GM12878 (cell line): ENCODE data around the gene CSTF1. TPM values are rescaled to one million over a fixed set of nuclear protein-coding genes. Genes with fewer than 3 reads are reported as not detected.

ENCODE experiments used
- ATAC-seq: fragments of 200-7000 bp; cut with Tn5 transposase; 3 replicates; pipeline ENCODE4 v1.9.1; 2020; ENCODE audit warnings: mild to moderate bottlenecking, moderate library complexity
- BruUV-seq: library from RNA; stranded (reverse); fragments of 400-500 nt; replicated peaks from 2 replicates; lab custom pipeline; 2021; lab: Mats Ljungman, UMichigan
- CTCF ChIA-PET: fragments of 300-600 bp; sonication (Branson Sonifier 250); formaldehyde crosslinking; extraction: SDS; loops from one replicate; lab custom pipeline; 2021; ENCODE audit warnings: inconsistent platforms; lab: Yijun Ruan, JAX
- POLR2A ChIA-PET: fragments of 350-600 bp; formaldehyde crosslinking; extraction: SDS; loops from one replicate; lab custom pipeline; 2021; ENCODE audit warnings: inconsistent platforms; lab: Charles Lee
- RAD21 ChIA-PET: fragments of 300-600 bp; sonication (Branson Sonifier 250); formaldehyde crosslinking; loops from one replicate; lab custom pipeline; 2023; ENCODE audit warnings: antibody characterized with exemption; ENCODE audit not compliant: unreplicated experiment; lab: Charles Lee
- SMC1A ChIA-PET: fragments of 300-600 bp; sonication (Branson Sonifier 250); formaldehyde crosslinking; loops from one replicate; lab custom pipeline; 2023; ENCODE audit not compliant: unreplicated experiment, uncharacterized antibody; lab: Charles Lee
- DNase-seq: peaks from one replicate; pipeline ENCODE4 v3.0.0-alpha.2; 2011; ENCODE audit warnings: low read depth, low spot score
- FAIRE-seq: peaks from 3 replicates; lab custom pipeline; 2011; peaks lifted over from hg19 to GRCh38; lab: Jason Lieb, UNC
- H2AFZ ChIP-seq: 2 replicates; pipeline ENCODE4 v1.6.0; 2011; ENCODE audit warnings: low read depth, low read length, control low read depth; ENCODE audit not compliant: control insufficient read depth
- H3K27ac ChIP-seq: 2 replicates; pipeline ENCODE4 v1.5.1; 2011; ENCODE audit warnings: control low read depth; ENCODE audit not compliant: control insufficient read depth, insufficient read depth
- H3K27me3 ChIP-seq, 2 experiments: replicated peaks in 1 of 2; 2 replicates each; pipeline versions ENCODE4 v1.6.0 to v1.6.1; 2011; ENCODE audit warnings: low read length in 1 of 2; ENCODE audit not compliant: control insufficient read depth in 2 of 2, insufficient read depth in 2 of 2
- H3K36me3 ChIP-seq, 2 experiments: 2 replicates each; pipeline ENCODE4 v1.5.1; 2011; ENCODE audit warnings: low read length in 1 of 2; ENCODE audit not compliant: control insufficient read depth in 2 of 2, insufficient read depth in 2 of 2
- H3K4me1 ChIP-seq: 2 replicates; pipeline ENCODE4 v1.6.1; 2011; ENCODE audit warnings: mild to moderate bottlenecking, low read length, moderate library complexity, mixed read lengths; ENCODE audit not compliant: control insufficient read depth, insufficient read depth
- H3K4me2 ChIP-seq: 2 replicates; pipeline ENCODE4 v1.6.0; 2011; ENCODE audit warnings: control low read depth; ENCODE audit not compliant: control insufficient read depth, insufficient read depth
- H3K4me3 ChIP-seq: fragments of 200-600 bp; sonication (generic); 2 replicates; pipeline ENCODE4 v1.5.1; 2016
- H3K79me2 ChIP-seq: 2 replicates; pipeline ENCODE4 v1.6.0; 2011; ENCODE audit warnings: low read length; ENCODE audit not compliant: control insufficient read depth, insufficient read depth
- H3K9ac ChIP-seq: 2 replicates; pipeline ENCODE4 v1.8.0; 2011; ENCODE audit warnings: low read length, control low read depth, mixed read lengths; ENCODE audit not compliant: control insufficient read depth, insufficient read depth
- H3K9me3 ChIP-seq: replicated peaks from 3 replicates; pipeline ENCODE4 v1.5.1; 2011; ENCODE audit warnings: mild to moderate bottlenecking, low read length; ENCODE audit not compliant: control insufficient read depth, insufficient read depth
- H4K20me1 ChIP-seq: 2 replicates; pipeline ENCODE4 v1.6.0; 2011; ENCODE audit not compliant: control insufficient read depth, insufficient read depth
- PML ChIP-seq: IDR thresholded peaks from 2 replicates; pipeline ENCODE4 v1.6.1; 2012; ENCODE audit warnings: low read length, inconsistent platforms
- POLR2AphosphoS2 ChIP-seq: IDR thresholded peaks from 2 replicates; pipeline ENCODE4 v1.6.1; 2011; ENCODE audit warnings: low read depth, mild to moderate bottlenecking, low read length, improper control_type of control experiment, moderate library complexity
- RUNX3 ChIP-seq: IDR thresholded peaks from 2 replicates; pipeline ENCODE4 v1.6.1; 2012; ENCODE audit warnings: low read length, inconsistent platforms
- WRNIP1 ChIP-seq: IDR thresholded peaks from 2 replicates; pipeline ENCODE4 v1.6.1; 2011; ENCODE audit warnings: low read depth, low read length, improper control_type of control experiment, borderline replicate concordance
- WGBS: methylation state at CpG from one replicate; pipeline ENCODE4 v1.1.6; 2016; ENCODE audit warnings: low lambda C conversion rate; ENCODE audit not compliant: insufficient replicate concordance, insufficient coverage; ENCODE audit errors: missing lambda C conversion rate; 5-methylcytosine and 5-hydroxymethylcytosine counted together
- in situ Hi-C: fragments of 300-500 bp; cut with MboI; formaldehyde crosslinking; loops from 9 replicates; pipeline ENCODE4 v1.14.3; 2018; ENCODE audit warnings: mixed read lengths
- intact Hi-C: fragments of 100-400 bp; cut with micrococcal nuclease; formaldehyde crosslinking; loops from one replicate; pipeline ENCODE4 v1.14.2; 2022; ENCODE audit not compliant: unreplicated experiment
- polyA plus RNA-seq, 11 experiments: library from polyadenylated mRNA; depleted of rRNA in 4 of 11; unstranded in 6 of 11; stranded (reverse) in 5 of 11; fragments of >200 nt; fragmentation: Nextera tagmentation in 4 of 11; fragmentation: Illumina TruSeq in 1 of 11; extraction: Ambion mirVana in 4 of 11; extraction: Trizol in 1 of 11; gene quantifications; 1 replicate in 1 of 11; 2 replicates in 10 of 11; pipeline versions ENCODE4 v1.2.1 to v1.2.3, GENCODE V29; 2011 to 2016; ENCODE audit warnings: inconsistent platforms in 2 of 11, missing spikeins in 2 of 11, low read depth in 1 of 11
- total RNA-seq, 4 experiments: library from RNA; depleted of rRNA in 3 of 4; stranded (reverse); fragments of >200 nt in 3 of 4; fragmentation: Illumina TruSeq in 1 of 4; extraction: Trizol in 1 of 4; gene quantifications; 2 replicates each; pipeline versions ENCODE4 v1.2.1 to v1.2.3, GENCODE V29; 2013 to 2021

CSTF1 gene
- total and polyA plus RNA-seq, 10 of the 15 experiments (the other 5 are each of a cell fraction or from before 2014, with no cell fraction given), result 41.8 to 89.1 (median 50.1) TPM

- no peak overlapping the region for H2AFZ ChIP-seq
- 94% methylated on average over 8 of the region's 8 CpGs for WGBS
- intact Hi-C loops (loop anchor here (2.0 kb wide), 1 partner anchor 75 kb away; the partner anchor contains the start of gene RTF2), in situ Hi-C loops (no loop called here)
- POLR2A ChIA-PET, result interaction anchor here (1.2 kb wide), 1 partner anchor 12 kb away, joined by 4 read pairs; no protein-coding TSS in a partner anchor
- H3K79me2 ChIP-seq, result peaks cover 60% of the 10 kb centered on the region
- no peak for TF ChIP-seq POLR2AphosphoS2
- 0 out of 2 replicates have a peak, but pooled peaks have one; percentile 58 for TF ChIP-seq WRNIP1
- TF ChIP-seq, all 136 proteins: peak for 1
- Histone ChIP-seq H3K36me3 (peaks cover 7 to 13% of the 10 kb centered on the region in 2 experiments), H3K9me3 (no peaks in the 10 kb centered on the region), H3K27me3 (no peaks in the 10 kb centered on the region), H4K20me1 (no peaks in the 10 kb centered on the region), H3K27ac (peak overlapping the region; percentile 78), H3K4me3 (peak overlapping the region; percentile 99), H3K4me2 (peak overlapping the region; percentile 98), H3K9ac (peak overlapping the region; percentile 90), H3K4me1 (peaks cover 3% of the 10 kb centered on the region; the same call in 1 of the 2 replicates)
- ATAC-seq (no peak), DNase-seq (no peak), FAIRE-seq (no peak)
- RAD21 ChIA-PET, result interaction anchor here (2.5 kb wide), 1 partner anchor 19 kb away, joined by 8 read pairs; the partner anchor contains the start of gene CASS4
- CTCF ChIA-PET, result interaction anchor here (0.8 to 1.7 kb wide), 3 partner anchors 18 to 146 kb away, joined by 3 to 4 read pairs (median 3); partner anchors contain the start of genes CASS4 and MC3R
- BruUV-seq, result no TSS peak
- SMC1A ChIA-PET, result interaction anchor here (0.7 to 3.8 kb wide), 2 partner anchors 16 to 76 kb away, joined by 3 to 14 read pairs; partner anchors contain the start of gene RTF2
Measured at GRCh38 chr20:56393653-56394052, 1.2 kb downstream of the CSTF1 start.

- ATAC-seq (no peak), FAIRE-seq (no peak), DNase-seq (no peak)
- Histone ChIP-seq H3K9me3 (no peaks in the 10 kb centered on the region), H3K4me1 (peaks cover 3% of the 10 kb centered on the region; the same call in 1 of the 2 replicates), H3K79me2 (peaks cover 46% of the 10 kb centered on the region), H3K36me3 (peaks cover 9 to 20% of the 10 kb centered on the region in 2 experiments), H3K27me3 (no peaks in the 10 kb centered on the region), H3K4me2 (no peak overlapping the region; the same call in 1 of the 2 replicates), H3K9ac (no peak overlapping the region), H3K4me3 (no peak overlapping the region), H2AFZ (no peak overlapping the region), H4K20me1 (no peaks in the 10 kb centered on the region), H3K27ac (no peak overlapping the region)
- intact Hi-C loops (no loop called here), in situ Hi-C loops (no loop called here)
- ChIA-PET RAD21 (interaction anchor here (0.5 to 1.0 kb wide), 4 partner anchors 17 to 1628 kb away, joined by 3 to 4 read pairs (median 4); partner anchors contain the start of gene CASS4), SMC1A (interaction anchor here (0.8 to 3.8 kb wide), 8 partner anchors 9 to 155 kb away, joined by 3 to 14 read pairs (median 4); partner anchors contain the start of gene RTF2), CTCF (interaction anchor here (1.0 to 2.1 kb wide), 7 partner anchors 10 to 155 kb away, joined by 3 to 12 read pairs (median 4); partner anchors contain the start of gene CASS4), POLR2A (interaction anchor here (0.7 kb wide), 1 partner anchor 58 kb away, joined by 3 read pairs; no protein-coding TSS in a partner anchor)
- no peak for TF ChIP-seq PML
- TF ChIP-seq RUNX3, result no peak
- WGBS, result 88% methylated on average over 4 of the region's 4 CpGs
- no TSS peak for BruUV-seq
Measured at GRCh38 chr20:56395166-56395565, 2.7 kb downstream of the CSTF1 start.
